MM.1S (cell line): Measurements from ENCODE around the gene TANK.

ENCODE experiments used
- DNase-seq: peaks from one replicate; pipeline ENCODE4 v3.0.0-alpha.2; 2015
- H2AFZ ChIP-seq: fragments of 300-600 bp; sonication (generic); 2 replicates; pipeline ENCODE4 v1.6.0; 2016; ENCODE audit warnings: antibody characterized with exemption, low read length
- H3F3A ChIP-seq: fragments of 300-600 bp; sonication (generic); 2 replicates; pipeline ENCODE4 v1.6.1; 2016; ENCODE audit warnings: mild to moderate bottlenecking, antibody characterized with exemption, low read length, moderate library complexity, mixed read lengths; ENCODE audit not compliant: insufficient read depth
- H3K27ac ChIP-seq: fragments of 300-600 bp; sonication (generic); 2 replicates; pipeline ENCODE4 v1.5.1; 2016; ENCODE audit warnings: mild to moderate bottlenecking, low read length
- H3K27me3 ChIP-seq: fragments of 300-600 bp; sonication (generic); replicated peaks from 2 replicates; pipeline ENCODE4 v1.6.0; 2016; ENCODE audit warnings: low read length; ENCODE audit not compliant: insufficient read depth
- H3K36me3 ChIP-seq: fragments of 300-600 bp; sonication (generic); replicated peaks from 2 replicates; pipeline ENCODE4 v1.6.1; 2016; ENCODE audit warnings: mild to moderate bottlenecking, low read length, mixed read lengths; ENCODE audit not compliant: insufficient read depth
- H3K4me1 ChIP-seq: fragments of 300-600 bp; sonication (generic); 2 replicates; pipeline ENCODE4 v1.6.1; 2016; ENCODE audit warnings: low read length, mixed read lengths
- H3K4me2 ChIP-seq: fragments of 300-600 bp; sonication (generic); 2 replicates; pipeline ENCODE4 v1.6.0; 2016; ENCODE audit warnings: low read depth, low read length
- H3K4me3 ChIP-seq: fragments of 300-600 bp; sonication (generic); 2 replicates; pipeline ENCODE4 v1.5.1; 2016; ENCODE audit warnings: low read length, mixed read lengths
- H3K79me2 ChIP-seq: fragments of 300-600 bp; sonication (generic); 2 replicates; pipeline ENCODE4 v1.6.1; 2016; ENCODE audit warnings: mixed run types, low read length, mixed read lengths
- H3K9ac ChIP-seq: fragments of 300-600 bp; sonication (generic); 2 replicates; pipeline ENCODE4 v1.6.1; 2016; ENCODE audit warnings: low read length, mixed read lengths
- H3K9me2 ChIP-seq: fragments of 300-600 bp; sonication (generic); replicated peaks from 2 replicates; pipeline ENCODE4 v1.6.1; 2016; ENCODE audit warnings: mild to moderate bottlenecking, low read length, mixed read lengths; ENCODE audit not compliant: insufficient read depth
- H3K9me3 ChIP-seq: fragments of 300-600 bp; sonication (generic); replicated peaks from 2 replicates; pipeline ENCODE4 v1.6.1; 2016; ENCODE audit warnings: mild to moderate bottlenecking, low read length, mixed read lengths; ENCODE audit not compliant: insufficient read depth
- H4K20me1 ChIP-seq: fragments of 300-600 bp; sonication (generic); 2 replicates; pipeline ENCODE4 v1.6.1; 2016; ENCODE audit warnings: mild to moderate bottlenecking, low read length, moderate library complexity, mixed read lengths; ENCODE audit not compliant: insufficient read depth
- EZH2 ChIP-seq: fragments of 300-600 bp; sonication (generic); optimal IDR thresholded peaks from 2 replicates; pipeline ENCODE3; 2017; ENCODE audit warnings: low read depth, mild to moderate bottlenecking, antibody characterized with exemption, low read length, mixed read lengths
- EZH2phosphoT487 ChIP-seq: fragments of 300-600 bp; sonication (generic); IDR thresholded peaks from 2 replicates; pipeline ENCODE4 v1.6.1; 2018; ENCODE audit warnings: antibody characterized with exemption, low read length
- TF ChIP-seq, protein P1 (sequence below): fragments of 300-600 bp; sonication (generic); IDR thresholded peaks from 2 replicates; pipeline ENCODE4 v1.5.1; 2016; ENCODE audit warnings: antibody characterized with exemption, low read length, mixed read lengths

The TANK gene

DNA sequence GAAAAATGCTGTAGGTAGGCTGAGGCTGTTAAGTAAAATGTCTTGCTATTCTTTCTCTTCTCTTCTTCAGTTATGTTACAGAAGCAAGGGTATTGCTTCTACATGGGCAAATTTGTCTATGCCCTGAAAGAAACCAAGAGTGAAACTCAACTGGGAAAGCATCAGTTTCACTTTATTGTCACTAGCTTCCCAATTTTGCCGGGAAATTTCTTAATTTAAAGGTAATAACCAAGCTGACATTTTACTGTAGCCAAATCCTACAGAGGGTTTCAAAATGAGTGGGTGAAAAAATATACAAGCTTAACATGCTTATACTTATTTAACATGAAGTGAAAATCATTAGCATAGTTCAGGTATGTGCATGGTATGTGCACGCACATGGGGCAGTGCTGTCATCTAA lies 3.2 kb downstream of the TANK start:
- peaks cover 53% of the 10 kb centered on the region for H3K4me1 ChIP-seq
- no peak overlapping the region for H3K4me3 ChIP-seq
- H3K27me3 ChIP-seq: no peaks in the 10 kb centered on the region
- 0 out of 2 replicates have a peak, but pooled peaks cover 5% of the 10 kb centered on the region for H3K36me3 ChIP-seq
- DNase-seq: peak; percentile 17
- no peak overlapping the region for H3K9ac ChIP-seq
- H3K4me2 ChIP-seq: peak overlapping the region; percentile 31; the same call in 1 of the 2 replicates
- TF ChIP-seq, protein P1, sequence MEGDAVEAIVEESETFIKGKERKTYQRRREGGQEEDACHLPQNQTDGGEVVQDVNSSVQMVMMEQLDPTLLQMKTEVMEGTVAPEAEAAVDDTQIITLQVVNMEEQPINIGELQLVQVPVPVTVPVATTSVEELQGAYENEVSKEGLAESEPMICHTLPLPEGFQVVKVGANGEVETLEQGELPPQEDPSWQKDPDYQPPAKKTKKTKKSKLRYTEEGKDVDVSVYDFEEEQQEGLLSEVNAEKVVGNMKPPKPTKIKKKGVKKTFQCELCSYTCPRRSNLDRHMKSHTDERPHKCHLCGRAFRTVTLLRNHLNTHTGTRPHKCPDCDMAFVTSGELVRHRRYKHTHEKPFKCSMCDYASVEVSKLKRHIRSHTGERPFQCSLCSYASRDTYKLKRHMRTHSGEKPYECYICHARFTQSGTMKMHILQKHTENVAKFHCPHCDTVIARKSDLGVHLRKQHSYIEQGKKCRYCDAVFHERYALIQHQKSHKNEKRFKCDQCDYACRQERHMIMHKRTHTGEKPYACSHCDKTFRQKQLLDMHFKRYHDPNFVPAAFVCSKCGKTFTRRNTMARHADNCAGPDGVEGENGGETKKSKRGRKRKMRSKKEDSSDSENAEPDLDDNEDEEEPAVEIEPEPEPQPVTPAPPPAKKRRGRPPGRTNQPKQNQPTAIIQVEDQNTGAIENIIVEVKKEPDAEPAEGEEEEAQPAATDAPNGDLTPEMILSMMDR: no peak
- no peak for TF ChIP-seq EZH2
- no peak for TF ChIP-seq EZH2phosphoT487
- H4K20me1 ChIP-seq: no peaks in the 10 kb centered on the region
- H3F3A ChIP-seq: peaks cover 40% of the 10 kb centered on the region
- H3K9me3 ChIP-seq: no peaks in the 10 kb centered on the region
- peaks cover 38% of the 10 kb centered on the region for H3K79me2 ChIP-seq
- H3K27ac ChIP-seq: no peak overlapping the region
- H3K9me2 ChIP-seq: no peaks in the 10 kb centered on the region
- no peak overlapping the region for H2AFZ ChIP-seq

DNA sequence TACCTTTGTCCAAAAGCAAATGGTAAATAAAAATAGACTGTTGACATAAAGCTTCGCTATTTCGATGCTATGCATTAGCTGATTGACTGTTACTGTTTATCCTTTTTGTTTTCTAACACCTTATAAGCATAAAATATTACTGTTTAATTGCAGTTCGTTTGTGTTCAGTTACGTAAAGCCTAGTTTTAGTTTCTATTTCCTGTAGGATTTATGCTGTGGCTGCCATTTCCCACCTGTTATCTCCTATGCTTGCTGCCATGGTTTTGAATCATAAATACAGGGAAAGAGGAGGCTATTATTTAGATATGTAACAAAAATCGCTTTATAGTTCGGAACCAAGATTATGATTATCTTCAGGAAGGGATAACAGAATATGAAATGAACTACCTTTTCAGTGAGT lies 3.9 kb downstream of the TANK start:
- Histone ChIP-seq H3F3A (peaks cover 40% of the 10 kb centered on the region), H2AFZ (no peak overlapping the region), H3K27me3 (no peaks in the 10 kb centered on the region), H3K4me1 (peaks cover 53% of the 10 kb centered on the region), H3K9me3 (no peaks in the 10 kb centered on the region), H3K4me3 (no peak overlapping the region), H3K9ac (no peak overlapping the region), H3K27ac (no peak overlapping the region), H3K9me2 (no peaks in the 10 kb centered on the region), H3K4me2 (no peak overlapping the region), H4K20me1 (no peaks in the 10 kb centered on the region), H3K79me2 (peaks cover 38% of the 10 kb centered on the region), H3K36me3 (0 out of 2 replicates have a peak, but pooled peaks cover 5% of the 10 kb centered on the region)
- DNase-seq: no peak
- TF ChIP-seq EZH2 (no peak), EZH2phosphoT487 (no peak)
- TF ChIP-seq, protein P1: no peak

DNA sequence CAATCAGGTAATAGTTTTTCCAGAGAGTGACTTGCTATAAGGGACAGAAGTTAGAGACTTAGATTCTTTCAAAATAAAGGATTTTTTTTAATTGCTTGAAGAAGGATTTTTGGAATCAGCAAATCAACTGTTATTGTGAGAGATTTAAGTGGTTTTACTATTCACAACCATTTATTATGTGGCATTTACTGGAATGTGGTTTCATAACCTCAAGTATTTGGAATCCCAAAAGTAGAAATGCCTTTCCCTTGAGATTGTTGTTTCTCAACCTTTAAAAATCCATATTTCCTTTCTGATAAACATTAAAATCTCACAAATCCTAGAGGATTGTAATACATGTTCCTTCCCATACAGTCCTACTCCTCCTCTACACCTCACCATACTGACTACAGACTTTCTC lies 5.0 kb downstream of the TANK start:
- H3K4me2 ChIP-seq: no peak overlapping the region
- no peak for DNase-seq
- no peaks in the 10 kb centered on the region for H3K9me2 ChIP-seq
- 0 out of 2 replicates have a peak, but pooled peaks cover 5% of the 10 kb centered on the region for H3K36me3 ChIP-seq
- H2AFZ ChIP-seq: no peak overlapping the region
- H3K9me3 ChIP-seq: no peaks in the 10 kb centered on the region
- H4K20me1 ChIP-seq: no peaks in the 10 kb centered on the region
- TF ChIP-seq EZH2phosphoT487 (no peak), EZH2 (no peak)
- TF ChIP-seq, protein P1: no peak
- no peak overlapping the region for H3K4me3 ChIP-seq
- H3K27ac ChIP-seq: no peak overlapping the region
- H3K79me2 ChIP-seq: peaks cover 38% of the 10 kb centered on the region
- H3K4me1 ChIP-seq: peaks cover 48% of the 10 kb centered on the region
- H3K9ac ChIP-seq: no peak overlapping the region
- no peaks in the 10 kb centered on the region for H3K27me3 ChIP-seq
- peaks cover 40% of the 10 kb centered on the region for H3F3A ChIP-seq
